ENCODE results near the gene PHF11. TPM values are rescaled to one million over a fixed set of nuclear protein-coding genes. Genes with fewer than 3 reads are reported as not detected.

Gene PHF11
- polyA plus RNA-seq, 2 of the 4 experiments (the other 2 are of a cell fraction): 7.1 to 11.7 TPM

- H3K4me1 ChIP-seq: peaks cover 7% of the 10 kb centered on the region; the same call in 2 of the 3 replicates
- FAIRE-seq (no peak), ATAC-seq (no peak), DNase-seq (ENCODE audit: low read depth in 1 of 2, low spot score in 1 of 2) (no peak)
- CTCF ChIA-PET: no interaction called here
- 88% methylated on average over 5 of the region's 5 CpGs for WGBS (ENCODE audit: missing lambda C conversion rate)
- H3K9me3 ChIP-seq: no peaks in the 10 kb centered on the region
- no peak overlapping the region for H3K4me2 ChIP-seq
- H3K27ac ChIP-seq: no peak overlapping the region
- POLR2A ChIA-PET: no interaction called here
- TF ChIP-seq BHLHE40 (IDR thresholded peaks at IDR 0.05; ENCODE audit: low read depth, low read length) (no peak), MAZ (IDR thresholded peaks at IDR 0.05; ENCODE audit: borderline replicate concordance, low read depth, low read length) (no peak), EHMT2 (IDR thresholded peaks at IDR 0.05; ENCODE audit: low read depth) (no peak), KDM5A (IDR thresholded peaks at IDR 0.05) (no peak), E2F6 (IDR thresholded peaks at IDR 0.05; ENCODE audit: borderline replicate concordance, low read depth) (no peak), ZSCAN20 (CRISPR knock-in tag; IDR thresholded peaks at IDR 0.05) (no peak), CHD4 (IDR thresholded peaks at IDR 0.05; ENCODE audit: borderline replicate concordance) (no peak), REST (IDR thresholded peaks at IDR 0.05) (no peak), FOSB (CRISPR knock-in tag; IDR thresholded peaks at IDR 0.05) (no peak), KDM1A (IDR thresholded peaks at IDR 0.05; ENCODE audit: low read depth) (no peak), ZNF302 (CRISPR knock-in tag; IDR thresholded peaks at IDR 0.05) (no peak), ESRRA (IDR thresholded peaks at IDR 0.05; ENCODE audit: borderline replicate concordance, low read length) (no peak), RCOR1 (IDR thresholded peaks at IDR 0.05; ENCODE audit: low read depth, low read length) (no peak), HDAC2 (IDR thresholded peaks at IDR 0.05) (no peak), CBX2 (IDR thresholded peaks at IDR 0.05; ENCODE audit: borderline replicate concordance, low read depth) (no peak), PBX3 (IDR thresholded peaks at IDR 0.05) (no peak)
- TF ChIP-seq, protein P1, sequence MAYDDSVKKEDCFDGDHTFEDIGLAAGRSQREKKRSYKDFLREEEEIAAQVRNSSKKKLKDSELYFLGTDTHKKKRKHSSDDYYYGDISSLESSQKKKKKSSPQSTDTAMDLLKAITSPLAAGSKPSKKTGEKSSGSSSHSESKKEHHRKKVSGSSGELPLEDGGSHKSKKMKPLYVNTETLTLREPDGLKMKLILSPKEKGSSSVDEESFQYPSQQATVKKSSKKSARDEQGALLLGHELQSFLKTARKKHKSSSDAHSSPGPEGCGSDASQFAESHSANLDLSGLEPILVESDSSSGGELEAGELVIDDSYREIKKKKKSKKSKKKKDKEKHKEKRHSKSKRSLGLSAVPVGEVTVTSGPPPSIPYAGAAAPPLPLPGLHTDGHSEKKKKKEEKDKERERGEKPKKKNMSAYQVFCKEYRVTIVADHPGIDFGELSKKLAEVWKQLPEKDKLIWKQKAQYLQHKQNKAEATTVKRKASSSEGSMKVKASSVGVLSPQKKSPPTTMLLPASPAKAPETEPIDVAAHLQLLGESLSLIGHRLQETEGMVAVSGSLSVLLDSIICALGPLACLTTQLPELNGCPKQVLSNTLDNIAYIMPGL (CRISPR knock-in tag; IDR thresholded peaks at IDR 0.05; ENCODE audit: borderline replicate concordance): no peak
- no peak overlapping the region for H3K4me3 ChIP-seq
Observed at GRCh38 chr13:49516467-49516866, 20.7 kb downstream of the PHF11 start.

- Histone ChIP-seq H3K9me3 (no peaks in the 10 kb centered on the region), H3K4me2 (no peak overlapping the region), H3K4me1 (no peaks in the 10 kb centered on the region), H3K4me3 (no peak overlapping the region), H3K27ac (no peak overlapping the region)
- POLR2A ChIA-PET: no interaction called here
- ATAC-seq (no peak), DNase-seq (ENCODE audit: low read depth in 1 of 2, low spot score in 1 of 2) (no peak), FAIRE-seq (no peak)
- CTCF ChIA-PET: no interaction called here
- TF ChIP-seq RAD21 (conservative IDR thresholded peaks at IDR 0.05 in 1 of 2, IDR thresholded peaks at IDR 0.05 in 1 of 2) (0 out of 5 replicates have a peak, but pooled peaks of 1 of the 2 experiments have one; percentile 13), HDAC2 (IDR thresholded peaks at IDR 0.05) (no peak), TFCP2L1 (CRISPR knock-in tag; IDR thresholded peaks at IDR 0.05) (no peak)
- TF ChIP-seq, protein P2, sequence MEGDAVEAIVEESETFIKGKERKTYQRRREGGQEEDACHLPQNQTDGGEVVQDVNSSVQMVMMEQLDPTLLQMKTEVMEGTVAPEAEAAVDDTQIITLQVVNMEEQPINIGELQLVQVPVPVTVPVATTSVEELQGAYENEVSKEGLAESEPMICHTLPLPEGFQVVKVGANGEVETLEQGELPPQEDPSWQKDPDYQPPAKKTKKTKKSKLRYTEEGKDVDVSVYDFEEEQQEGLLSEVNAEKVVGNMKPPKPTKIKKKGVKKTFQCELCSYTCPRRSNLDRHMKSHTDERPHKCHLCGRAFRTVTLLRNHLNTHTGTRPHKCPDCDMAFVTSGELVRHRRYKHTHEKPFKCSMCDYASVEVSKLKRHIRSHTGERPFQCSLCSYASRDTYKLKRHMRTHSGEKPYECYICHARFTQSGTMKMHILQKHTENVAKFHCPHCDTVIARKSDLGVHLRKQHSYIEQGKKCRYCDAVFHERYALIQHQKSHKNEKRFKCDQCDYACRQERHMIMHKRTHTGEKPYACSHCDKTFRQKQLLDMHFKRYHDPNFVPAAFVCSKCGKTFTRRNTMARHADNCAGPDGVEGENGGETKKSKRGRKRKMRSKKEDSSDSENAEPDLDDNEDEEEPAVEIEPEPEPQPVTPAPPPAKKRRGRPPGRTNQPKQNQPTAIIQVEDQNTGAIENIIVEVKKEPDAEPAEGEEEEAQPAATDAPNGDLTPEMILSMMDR (IDR thresholded peaks at IDR 0.05): peak; percentile 21; the same call in 1 of the 3 replicates
- WGBS (ENCODE audit: missing lambda C conversion rate): 86% methylated on average over 6 of the region's 6 CpGs
Observed at GRCh38 chr13:49517461-49517860, 21.7 kb downstream of the PHF11 start.
